ENCODE results near the gene PYURF. TPM values are rescaled to one million over a fixed set of nuclear protein-coding genes. Genes with fewer than 3 reads are reported as not detected.

PYURF gene, protein sequence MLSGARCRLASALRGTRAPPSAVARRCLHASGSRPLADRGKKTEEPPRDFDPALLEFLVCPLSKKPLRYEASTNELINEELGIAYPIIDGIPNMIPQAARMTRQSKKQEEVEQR
- 40.9 to 45.3 TPM (median 43.6 TPM) in 3 replicates for total RNA-seq (2021)
- Bru-seq, nascent RNA: percentile 97 among the genes with signal in this experiment
- long read RNA-seq, experiment 1, transcript PYURF-201 (2 exons, 1,361 nt): major isoform, 287 of 302 reads
- long read RNA-seq, experiment 1, partial matches to known transcripts: 0 of 302 reads
- long read RNA-seq, experiment 1, other reads (novel, unspliced or antisense): 15 of 302 reads
- long read RNA-seq, experiment 2, transcript PYURF-201 (2 exons, 1,361 nt): major isoform, 79 of 88 reads
- long read RNA-seq, experiment 2, partial matches to known transcripts: 0 of 88 reads
- long read RNA-seq, experiment 2, other reads (novel, unspliced or antisense): 9 of 88 reads
- long read RNA-seq, experiment 3, transcript PYURF-201 (2 exons, 1,361 nt): major isoform, 11 of 14 reads
- long read RNA-seq, experiment 3, partial matches to known transcripts: 0 of 14 reads
- long read RNA-seq, experiment 3, other reads (novel, unspliced or antisense): 3 of 14 reads

GRCh38 chr4:88523325-88524129 is at the start of gene PYURF:
Gene PYURF (minus strand): TSS chr4:88523776. CDS start chr4:88523700, 76 bp downstream.
- no peaks in the 10 kb centered on the region for H3K27me3 Mint-ChIP-seq (ENCODE audit: low read depth)
- peaks cover 33% of the 10 kb centered on the region for H3K4me1 Mint-ChIP-seq
- peak within 1 kb of the TSS; percentile 68 for H3K27ac Mint-ChIP-seq
- peaks cover 10% of the 10 kb centered on the region for H3K36me3 Mint-ChIP-seq
- CTCF ChIA-PET: interaction anchor here (0.6 to 6.1 kb wide), 9 partner anchors 8 to 305 kb away, joined by 3 to 74 read pairs (median 6); partner anchors contain the start of genes HERC5 and HERC6
- peak; percentile 95 for DNase-seq (ENCODE audit: low spot score)
- POLR2A ChIA-PET: interaction anchor here (1.2 to 2.3 kb wide), 2 partner anchors 67 to 239 kb away, joined by 3 to 5 read pairs; partner anchors contain the start of genes HERC5 and PPM1K
- H3K9me3 Mint-ChIP-seq: no peaks in the 10 kb centered on the region
- peak within 1 kb of the TSS; percentile 95 for H3K4me3 Mint-ChIP-seq
- peak; percentile 93 for ATAC-seq
- TF ChIP-seq, protein P1, sequence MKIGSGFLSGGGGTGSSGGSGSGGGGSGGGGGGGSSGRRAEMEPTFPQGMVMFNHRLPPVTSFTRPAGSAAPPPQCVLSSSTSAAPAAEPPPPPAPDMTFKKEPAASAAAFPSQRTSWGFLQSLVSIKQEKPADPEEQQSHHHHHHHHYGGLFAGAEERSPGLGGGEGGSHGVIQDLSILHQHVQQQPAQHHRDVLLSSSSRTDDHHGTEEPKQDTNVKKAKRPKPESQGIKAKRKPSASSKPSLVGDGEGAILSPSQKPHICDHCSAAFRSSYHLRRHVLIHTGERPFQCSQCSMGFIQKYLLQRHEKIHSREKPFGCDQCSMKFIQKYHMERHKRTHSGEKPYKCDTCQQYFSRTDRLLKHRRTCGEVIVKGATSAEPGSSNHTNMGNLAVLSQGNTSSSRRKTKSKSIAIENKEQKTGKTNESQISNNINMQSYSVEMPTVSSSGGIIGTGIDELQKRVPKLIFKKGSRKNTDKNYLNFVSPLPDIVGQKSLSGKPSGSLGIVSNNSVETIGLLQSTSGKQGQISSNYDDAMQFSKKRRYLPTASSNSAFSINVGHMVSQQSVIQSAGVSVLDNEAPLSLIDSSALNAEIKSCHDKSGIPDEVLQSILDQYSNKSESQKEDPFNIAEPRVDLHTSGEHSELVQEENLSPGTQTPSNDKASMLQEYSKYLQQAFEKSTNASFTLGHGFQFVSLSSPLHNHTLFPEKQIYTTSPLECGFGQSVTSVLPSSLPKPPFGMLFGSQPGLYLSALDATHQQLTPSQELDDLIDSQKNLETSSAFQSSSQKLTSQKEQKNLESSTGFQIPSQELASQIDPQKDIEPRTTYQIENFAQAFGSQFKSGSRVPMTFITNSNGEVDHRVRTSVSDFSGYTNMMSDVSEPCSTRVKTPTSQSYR (CRISPR knock-in tag; IDR thresholded peaks at IDR 0.05): peak; percentile 87
- TF ChIP-seq ZNF219 (CRISPR knock-in tag; IDR thresholded peaks at IDR 0.05; ENCODE audit: borderline replicate concordance) (no peak), ZNF263 (CRISPR knock-in tag; IDR thresholded peaks at IDR 0.05; ENCODE audit: low read depth) (peak; percentile 57; the same call in 1 of the 2 replicates), GRHL2 (CRISPR knock-in tag; IDR thresholded peaks at IDR 0.05; ENCODE audit: insufficient replicate concordance, severe bottlenecking) (no peak), ATF6 (CRISPR knock-in tag; IDR thresholded peaks at IDR 0.05) (no peak), ZMAT4 (CRISPR knock-in tag; IDR thresholded peaks at IDR 0.05) (no peak), ZNF423 (CRISPR knock-in tag; IDR thresholded peaks at IDR 0.05) (no peak), TEAD1 (CRISPR knock-in tag; IDR thresholded peaks at IDR 0.05) (peak; percentile 94), IRF2 (CRISPR knock-in tag; IDR thresholded peaks at IDR 0.05; ENCODE audit: borderline replicate concordance, low read depth) (no peak; the same call in 1 of the 2 replicates), PREB (CRISPR knock-in tag; IDR thresholded peaks at IDR 0.05; ENCODE audit: borderline replicate concordance) (no peak; the same call in 1 of the 2 replicates), NFYB (CRISPR knock-in tag; conservative IDR thresholded peaks at IDR 0.05; ENCODE audit: low read depth) (no peak), EMX1 (CRISPR knock-in tag; IDR thresholded peaks at IDR 0.05) (no peak), NFATC4 (CRISPR knock-in tag; IDR thresholded peaks at IDR 0.05) (no peak), FOXP1 (CRISPR knock-in tag; IDR thresholded peaks at IDR 0.05; ENCODE audit: borderline replicate concordance) (peak; percentile 98), RELA (CRISPR knock-in tag; IDR thresholded peaks at IDR 0.05; ENCODE audit: borderline replicate concordance) (no peak), HMGXB4 (CRISPR knock-in tag; IDR thresholded peaks at IDR 0.05) (no peak; the same call in none of the 2 replicates)
- TF ChIP-seq, protein P2, sequence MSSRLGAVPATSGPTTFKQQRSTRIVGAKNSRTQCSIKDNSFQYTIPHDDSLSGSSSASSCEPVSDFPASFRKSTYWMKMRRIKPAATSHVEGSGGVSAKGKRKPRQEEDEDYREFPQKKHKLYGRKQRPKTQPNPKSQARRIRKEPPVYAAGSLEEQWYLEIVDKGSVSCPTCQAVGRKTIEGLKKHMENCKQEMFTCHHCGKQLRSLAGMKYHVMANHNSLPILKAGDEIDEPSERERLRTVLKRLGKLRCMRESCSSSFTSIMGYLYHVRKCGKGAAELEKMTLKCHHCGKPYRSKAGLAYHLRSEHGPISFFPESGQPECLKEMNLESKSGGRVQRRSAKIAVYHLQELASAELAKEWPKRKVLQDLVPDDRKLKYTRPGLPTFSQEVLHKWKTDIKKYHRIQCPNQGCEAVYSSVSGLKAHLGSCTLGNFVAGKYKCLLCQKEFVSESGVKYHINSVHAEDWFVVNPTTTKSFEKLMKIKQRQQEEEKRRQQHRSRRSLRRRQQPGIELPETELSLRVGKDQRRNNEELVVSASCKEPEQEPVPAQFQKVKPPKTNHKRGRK (CRISPR knock-in tag; IDR thresholded peaks at IDR 0.05; ENCODE audit: borderline replicate concordance): no peak
- TF ChIP-seq, protein P3, sequence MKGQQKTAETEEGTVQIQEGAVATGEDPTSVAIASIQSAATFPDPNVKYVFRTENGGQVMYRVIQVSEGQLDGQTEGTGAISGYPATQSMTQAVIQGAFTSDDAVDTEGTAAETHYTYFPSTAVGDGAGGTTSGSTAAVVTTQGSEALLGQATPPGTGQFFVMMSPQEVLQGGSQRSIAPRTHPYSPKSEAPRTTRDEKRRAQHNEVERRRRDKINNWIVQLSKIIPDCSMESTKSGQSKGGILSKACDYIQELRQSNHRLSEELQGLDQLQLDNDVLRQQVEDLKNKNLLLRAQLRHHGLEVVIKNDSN (CRISPR knock-in tag; IDR thresholded peaks at IDR 0.05): peak; percentile 73; the same call in 1 of the 2 replicates
- TF ChIP-seq, protein P4, sequence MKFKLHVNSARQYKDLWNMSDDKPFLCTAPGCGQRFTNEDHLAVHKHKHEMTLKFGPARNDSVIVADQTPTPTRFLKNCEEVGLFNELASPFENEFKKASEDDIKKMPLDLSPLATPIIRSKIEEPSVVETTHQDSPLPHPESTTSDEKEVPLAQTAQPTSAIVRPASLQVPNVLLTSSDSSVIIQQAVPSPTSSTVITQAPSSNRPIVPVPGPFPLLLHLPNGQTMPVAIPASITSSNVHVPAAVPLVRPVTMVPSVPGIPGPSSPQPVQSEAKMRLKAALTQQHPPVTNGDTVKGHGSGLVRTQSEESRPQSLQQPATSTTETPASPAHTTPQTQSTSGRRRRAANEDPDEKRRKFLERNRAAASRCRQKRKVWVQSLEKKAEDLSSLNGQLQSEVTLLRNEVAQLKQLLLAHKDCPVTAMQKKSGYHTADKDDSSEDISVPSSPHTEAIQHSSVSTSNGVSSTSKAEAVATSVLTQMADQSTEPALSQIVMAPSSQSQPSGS (CRISPR knock-in tag; IDR thresholded peaks at IDR 0.05; ENCODE audit: borderline replicate concordance, low read depth): peak; percentile 71; the same call in 1 of the 2 replicates

All from WTC11 (cell line).